ENCODE data around the gene GALNT3. TPM values are rescaled to one million over a fixed set of nuclear protein-coding genes. Genes with fewer than 3 reads are reported as not detected.
A peak's percentile ranks its signal among the peaks of the same experiment; 100 is the strongest.

The GALNT3 gene
- total RNA-seq, 1 experiment from 2014 or later: 18.5 TPM

DNA sequence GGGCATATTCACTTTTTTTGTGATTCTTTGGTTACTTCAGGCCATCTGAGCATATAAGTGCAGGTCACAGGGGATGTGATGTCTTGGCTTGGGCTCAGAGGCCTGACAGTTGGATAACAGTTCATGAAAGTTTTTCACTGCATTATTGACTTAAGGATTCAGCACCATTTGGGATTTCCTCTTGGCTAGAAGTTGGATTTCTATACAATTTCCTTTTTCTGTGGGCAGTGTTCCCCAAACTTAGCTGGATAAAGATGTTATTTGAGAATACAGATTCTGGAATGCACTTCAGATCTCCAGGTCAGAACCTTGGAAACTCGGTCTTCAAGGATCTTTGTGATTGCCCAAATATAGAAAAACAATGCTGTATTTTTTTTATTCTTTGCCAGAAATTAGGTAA lies 78.0 kb downstream of the GALNT3 start:
- no CpG with 5 or more reads among the region's 1 CpG for WGBS (ENCODE audit: extremely low coverage, insufficient read length, low lambda C conversion rate)
- Mint-ChIP-seq H3K27me3 (ENCODE audit: low read depth) (no peaks in the 10 kb centered on the region; the same call in 1 of the 2 replicates), H3K4me3 (0 out of 5 replicates have a peak overlapping the region, but pooled peaks of 1 of the 2 experiments have one; percentile 2), H3K9me3 (0 out of 5 replicates have a peak, but pooled peaks cover 0 to 5% of the 10 kb centered on the region in 2 experiments), H3K4me1 (peaks cover 6 to 12% of the 10 kb centered on the region in 2 experiments; a peak in 2 of 4 replicates), H3K27ac (no peak overlapping the region), H3K36me3 (ENCODE audit: insufficient read depth in 1 of 3, low read depth in 3 of 3) (peaks cover 0 to 7% (median 0%) of the 10 kb centered on the region in 3 experiments; a peak in 2 of 7 replicates)
- Histone ChIP-seq H3K4me2 (ENCODE audit: insufficient read depth, insufficient read length, low read length) (no peak overlapping the region), H2BK12ac (ENCODE audit: insufficient read length, low read depth, low read length) (no peak overlapping the region), H3K18ac (ENCODE audit: insufficient read length, low read depth, low read length) (no peak overlapping the region), H3K56ac (ENCODE audit: insufficient read length, low read depth, low read length) (no peak overlapping the region), H3K23me2 (ENCODE audit: insufficient read length, low read depth, low read length, poor library complexity, severe bottlenecking) (no peaks in the 10 kb centered on the region), H2BK15ac (ENCODE audit: low read depth, low read length) (no peak overlapping the region), H4K5ac (ENCODE audit: insufficient read length, low read depth, low read length) (no peak overlapping the region), H3T11ph (ENCODE audit: low read length) (no peak overlapping the region), H3K14ac (ENCODE audit: insufficient read depth, low read length) (no peak overlapping the region), H4K8ac (replicated peaks; ENCODE audit: insufficient read length, low read depth, low read length) (no peak overlapping the region), H3K27ac (ENCODE audit: insufficient read length, low read depth, low read length) (no peak overlapping the region), H3K4me1 (ENCODE audit: insufficient read depth, low read length) (peaks cover 2% of the 10 kb centered on the region; the same call in 1 of the 2 replicates), H4K91ac (ENCODE audit: insufficient read length, low read depth, low read length) (no peak overlapping the region), H3K4ac (ENCODE audit: low read depth, low read length) (no peak overlapping the region), H3K23ac (ENCODE audit: insufficient read length, low read depth, low read length) (no peak overlapping the region), H3K9me3 (ENCODE audit: control insufficient read depth, low read depth, low read length) (no peaks in the 10 kb centered on the region), H2BK120ac (ENCODE audit: low read depth, low read length, poor library complexity, severe bottlenecking) (no peak overlapping the region), H3K9ac (ENCODE audit: extremely low read depth, insufficient read length, low read length) (no peak overlapping the region), H2BK20ac (ENCODE audit: low read depth, low read length, poor library complexity, severe bottlenecking) (no peak overlapping the region), H4K20me1 (ENCODE audit: control insufficient read depth, insufficient read depth, insufficient read length) (no peaks in the 10 kb centered on the region), H3K79me1 (ENCODE audit: insufficient read depth, low read depth, low read length, poor library complexity, severe bottlenecking) (no peaks in the 10 kb centered on the region), H2AFZ (ENCODE audit: low read length) (no peak overlapping the region), H2BK5ac (ENCODE audit: insufficient read length, low read length) (no peak overlapping the region), H3K79me2 (ENCODE audit: insufficient read depth, low read length) (no peaks in the 10 kb centered on the region), H2AK5ac (ENCODE audit: insufficient read length, low read length) (no peak overlapping the region), H3K27me3 (ENCODE audit: insufficient read depth, low read length) (no peaks in the 10 kb centered on the region)
- TF ChIP-seq, protein P1, sequence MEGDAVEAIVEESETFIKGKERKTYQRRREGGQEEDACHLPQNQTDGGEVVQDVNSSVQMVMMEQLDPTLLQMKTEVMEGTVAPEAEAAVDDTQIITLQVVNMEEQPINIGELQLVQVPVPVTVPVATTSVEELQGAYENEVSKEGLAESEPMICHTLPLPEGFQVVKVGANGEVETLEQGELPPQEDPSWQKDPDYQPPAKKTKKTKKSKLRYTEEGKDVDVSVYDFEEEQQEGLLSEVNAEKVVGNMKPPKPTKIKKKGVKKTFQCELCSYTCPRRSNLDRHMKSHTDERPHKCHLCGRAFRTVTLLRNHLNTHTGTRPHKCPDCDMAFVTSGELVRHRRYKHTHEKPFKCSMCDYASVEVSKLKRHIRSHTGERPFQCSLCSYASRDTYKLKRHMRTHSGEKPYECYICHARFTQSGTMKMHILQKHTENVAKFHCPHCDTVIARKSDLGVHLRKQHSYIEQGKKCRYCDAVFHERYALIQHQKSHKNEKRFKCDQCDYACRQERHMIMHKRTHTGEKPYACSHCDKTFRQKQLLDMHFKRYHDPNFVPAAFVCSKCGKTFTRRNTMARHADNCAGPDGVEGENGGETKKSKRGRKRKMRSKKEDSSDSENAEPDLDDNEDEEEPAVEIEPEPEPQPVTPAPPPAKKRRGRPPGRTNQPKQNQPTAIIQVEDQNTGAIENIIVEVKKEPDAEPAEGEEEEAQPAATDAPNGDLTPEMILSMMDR (conservative IDR thresholded peaks at IDR 0.05): no peak
- no peak for DNase-seq

Measured in H9 (cell line).